Measurements from ENCODE around the gene PRKG2. TPM values are rescaled to one million over a fixed set of nuclear protein-coding genes. Genes with fewer than 3 reads are reported as not detected.

The PRKG2 gene
- total RNA-seq, 1 experiment from 2014 or later = 0.03 TPM

GRCh38 chr4:81204571-81204970, 10.5 kb downstream of the PRKG2 start:
- Histone ChIP-seq H3K27me3 (replicated peaks) (no peaks in the 10 kb centered on the region; the same call in 1 of the 2 replicates), H3K4me1 (replicated peaks) (peaks cover 4% of the 10 kb centered on the region; the same call in 1 of the 2 replicates), H3K9me3 (replicated peaks) (no peaks in the 10 kb centered on the region), H3K36me3 (no peaks in the 10 kb centered on the region), H3K27ac (no peak overlapping the region), H3K4me3 (no peak overlapping the region)
- DNase-seq (ENCODE audit: low read depth in 1 of 2, low spot score in 2 of 2) = no peak

GRCh38 chr4:81199831-81200230, 15.2 kb downstream of the PRKG2 start:
- Histone ChIP-seq H3K27ac (no peak overlapping the region), H3K4me3 (no peak overlapping the region), H3K9me3 (replicated peaks) (no peaks in the 10 kb centered on the region), H3K27me3 (replicated peaks) (no peaks in the 10 kb centered on the region), H3K4me1 (replicated peaks) (peaks cover 4% of the 10 kb centered on the region; the same call in 1 of the 2 replicates), H3K36me3 (no peaks in the 10 kb centered on the region)
- DNase-seq (ENCODE audit: low read depth in 1 of 2, low spot score in 2 of 2) = peak in 1 of 2 experiments; percentile 21

- no peaks in the 10 kb centered on the region for H3K36me3 ChIP-seq
- H3K27me3 ChIP-seq (replicated peaks) = no peaks in the 10 kb centered on the region
- no peak overlapping the region for H3K27ac ChIP-seq
- no peaks in the 10 kb centered on the region for H3K9me3 ChIP-seq (replicated peaks)
- no peak for DNase-seq (ENCODE audit: low read depth in 1 of 2, low spot score in 2 of 2)
- peaks cover 4% of the 10 kb centered on the region; the same call in 1 of the 2 replicates for H3K4me1 ChIP-seq (replicated peaks)
- no peak overlapping the region for H3K4me3 ChIP-seq
These were observed 16.4 kb downstream of the PRKG2 start for GRCh38 chr4:81198609-81199008.

- no peaks in the 10 kb centered on the region for H3K9me3 ChIP-seq (replicated peaks)
- H3K27me3 ChIP-seq (replicated peaks) = no peaks in the 10 kb centered on the region
- peaks cover 4% of the 10 kb centered on the region; the same call in 1 of the 2 replicates for H3K4me1 ChIP-seq (replicated peaks)
- H3K4me3 ChIP-seq = no peak overlapping the region
- DNase-seq (ENCODE audit: low read depth in 1 of 2, low spot score in 2 of 2) = no peak
- H3K36me3 ChIP-seq = no peaks in the 10 kb centered on the region
- no peak overlapping the region for H3K27ac ChIP-seq
These were observed 17.0 kb downstream of the PRKG2 start for GRCh38 chr4:81197864-81198524.

- no peak overlapping the region for H3K4me3 ChIP-seq
- DNase-seq (ENCODE audit: low read depth in 1 of 2, low spot score in 2 of 2) = no peak
- no peaks in the 10 kb centered on the region for H3K27me3 ChIP-seq (replicated peaks)
- no peak overlapping the region for H3K27ac ChIP-seq
- no peaks in the 10 kb centered on the region for H3K9me3 ChIP-seq (replicated peaks)
- H3K4me1 ChIP-seq (replicated peaks) = peaks cover 4% of the 10 kb centered on the region; the same call in 1 of the 2 replicates
- H3K36me3 ChIP-seq = no peaks in the 10 kb centered on the region
These were observed 18.8 kb downstream of the PRKG2 start for GRCh38 chr4:81196126-81196650.

GRCh38 chr4:81195475-81195874, 19.5 kb downstream of the PRKG2 start:
- Histone ChIP-seq H3K9me3 (replicated peaks) (no peaks in the 10 kb centered on the region), H3K27ac (no peak overlapping the region), H3K27me3 (replicated peaks) (no peaks in the 10 kb centered on the region), H3K4me1 (replicated peaks) (peaks cover 4% of the 10 kb centered on the region; the same call in 1 of the 2 replicates), H3K4me3 (no peak overlapping the region), H3K36me3 (no peaks in the 10 kb centered on the region)
- DNase-seq (ENCODE audit: low read depth in 1 of 2, low spot score in 2 of 2) = no peak

- no peak overlapping the region for H3K27ac ChIP-seq
- DNase-seq (ENCODE audit: low read depth in 1 of 2, low spot score in 2 of 2) = no peak
These were observed 20.7 kb downstream of the PRKG2 start for GRCh38 chr4:81194286-81194685.

GRCh38 chr4:81180916-81181315, 34.1 kb downstream of the PRKG2 start:
- Histone ChIP-seq H3K4me3 (no peak overlapping the region), H3K27ac (no peak overlapping the region), H3K9me3 (replicated peaks) (no peaks in the 10 kb centered on the region), H3K4me1 (replicated peaks) (no peaks in the 10 kb centered on the region), H3K27me3 (replicated peaks) (no peaks in the 10 kb centered on the region), H3K36me3 (no peaks in the 10 kb centered on the region)
- DNase-seq (ENCODE audit: low read depth in 1 of 2, low spot score in 2 of 2) = no peak

More at GRCh38 chr4:81194286-81194685, 20.7 kb downstream of the PRKG2 start:
- no peaks in the 10 kb centered on the region for H3K4me1 ChIP-seq (replicated peaks)
- H3K9me3 ChIP-seq (replicated peaks) = no peaks in the 10 kb centered on the region
- no peaks in the 10 kb centered on the region for H3K27me3 ChIP-seq (replicated peaks)
- no peak overlapping the region for H3K4me3 ChIP-seq
- no peaks in the 10 kb centered on the region for H3K36me3 ChIP-seq

GRCh38 chr4:81179326-81179725, 35.7 kb downstream of the PRKG2 start:
- H3K36me3 ChIP-seq = no peaks in the 10 kb centered on the region
- no peaks in the 10 kb centered on the region for H3K9me3 ChIP-seq (replicated peaks)
- DNase-seq (ENCODE audit: low read depth in 1 of 2, low spot score in 2 of 2) = no peak
- H3K4me1 ChIP-seq (replicated peaks) = no peaks in the 10 kb centered on the region
- no peaks in the 10 kb centered on the region for H3K27me3 ChIP-seq (replicated peaks)
- no peak overlapping the region for H3K4me3 ChIP-seq
- H3K27ac ChIP-seq = no peak overlapping the region

- Histone ChIP-seq H3K4me3 (no peak overlapping the region), H3K4me1 (replicated peaks) (no peaks in the 10 kb centered on the region), H3K36me3 (no peaks in the 10 kb centered on the region), H3K9me3 (replicated peaks) (no peaks in the 10 kb centered on the region), H3K27me3 (replicated peaks) (no peaks in the 10 kb centered on the region), H3K27ac (no peak overlapping the region)
- DNase-seq (ENCODE audit: low read depth in 1 of 2, low spot score in 2 of 2) = no peak
These were observed 41.8 kb downstream of the PRKG2 start for GRCh38 chr4:81173213-81173612.

- no peaks in the 10 kb centered on the region for H3K36me3 ChIP-seq
- H3K9me3 ChIP-seq (replicated peaks) = no peaks in the 10 kb centered on the region
- no peaks in the 10 kb centered on the region; the same call in 1 of the 2 replicates for H3K4me1 ChIP-seq (replicated peaks)
- no peak overlapping the region for H3K27ac ChIP-seq
- no peak overlapping the region for H3K4me3 ChIP-seq
- DNase-seq (ENCODE audit: low read depth in 1 of 2, low spot score in 2 of 2) = no peak
- H3K27me3 ChIP-seq (replicated peaks) = no peaks in the 10 kb centered on the region
These were observed 48.4 kb downstream of the PRKG2 start for GRCh38 chr4:81166458-81167160.

- DNase-seq (ENCODE audit: low read depth in 1 of 2, low spot score in 2 of 2) = no peak
- no peaks in the 10 kb centered on the region for H3K27me3 ChIP-seq (replicated peaks)
- no peak overlapping the region for H3K27ac ChIP-seq
- no peaks in the 10 kb centered on the region for H3K36me3 ChIP-seq
- no peaks in the 10 kb centered on the region; the same call in 1 of the 2 replicates for H3K4me1 ChIP-seq (replicated peaks)
- no peak overlapping the region for H3K4me3 ChIP-seq
- no peaks in the 10 kb centered on the region for H3K9me3 ChIP-seq (replicated peaks)
These were observed 49.1 kb downstream of the PRKG2 start for GRCh38 chr4:81165861-81166430.

GRCh38 chr4:81164623-81165416, 50.2 kb downstream of the PRKG2 start:
- no peak for DNase-seq (ENCODE audit: low read depth in 1 of 2, low spot score in 2 of 2)
- no peaks in the 10 kb centered on the region for H3K27me3 ChIP-seq (replicated peaks)
- no peaks in the 10 kb centered on the region for H3K9me3 ChIP-seq (replicated peaks)
- no peaks in the 10 kb centered on the region; the same call in 1 of the 2 replicates for H3K4me1 ChIP-seq (replicated peaks)
- H3K27ac ChIP-seq = no peak overlapping the region
- H3K36me3 ChIP-seq = no peaks in the 10 kb centered on the region
- no peak overlapping the region for H3K4me3 ChIP-seq

All from SJSA1 (cell line).